HG03175 (cell line): ENCODE data around the gene STX1B.
"Not testable (repeated sequence)": the region's sequence is repeated elsewhere in the genome, so short reads cannot be mapped to it uniquely, and the experiment has no call there.

ENCODE experiments used
- ATAC-seq: cut with Tn5 transposase; IDR thresholded peaks from one replicate; pipeline ENCODE4 v1.9.1; 2021; ENCODE audit warnings: mild to moderate bottlenecking, moderate library complexity; ENCODE audit not compliant: unreplicated experiment

STX1B gene

GRCh38 chr16:30953511-30954124, 56.8 kb downstream of the STX1B start:
- ATAC-seq: no peak

GRCh38 chr16:30953111-30953510, 57.3 kb downstream of the STX1B start:
- no peak for ATAC-seq

- no peak for ATAC-seq
Observed at GRCh38 chr16:30951750-30952149, 58.7 kb downstream of the STX1B start.

GRCh38 chr16:30951193-30951592, 59.2 kb downstream of the STX1B start:
- no peak for ATAC-seq

GRCh38 chr16:30950516-30951065, 59.8 kb downstream of the STX1B start:
- ATAC-seq: no peak

GRCh38 chr16:30949650-30950515, 60.6 kb downstream of the STX1B start:
- no peak for ATAC-seq

- peak; percentile 74 for ATAC-seq
Observed at GRCh38 chr16:30948667-30949649, 61.5 kb downstream of the STX1B start, which contains the start of gene ORAI3. Gene ORAI3, plus strand, starts transcription at chr16:30949068. Its CDS starts 222 bp downstream, at chr16:30949290.

- ATAC-seq: peak; percentile 12
Observed at GRCh38 chr16:30947859-30948666, 62.4 kb downstream of the STX1B start.

GRCh38 chr16:30947541-30947858, 62.9 kb downstream of the STX1B start:
- ATAC-seq: no peak

- no peak for ATAC-seq
Observed at GRCh38 chr16:30946671-30947540, 63.5 kb downstream of the STX1B start.

GRCh38 chr16:30944352-30944751, 66.1 kb downstream of the STX1B start:
- ATAC-seq: no peak

GRCh38 chr16:30942426-30942806, 68.0 kb downstream of the STX1B start:
- no peak for ATAC-seq

- peak; percentile 96 for ATAC-seq
Observed at GRCh38 chr16:30941600-30942425, 68.6 kb downstream of the STX1B start.

- not testable (repeated sequence) for ATAC-seq
Observed at GRCh38 chr16:30939571-30939970, 70.9 kb downstream of the STX1B start.
